GM21381 (cell line): ENCODE data around the gene TRIM56.
"Not testable (repeated sequence)": the region's sequence is repeated elsewhere in the genome, so short reads cannot be mapped to it uniquely, and the experiment has no call there.

ENCODE experiments used
- ATAC-seq: cut with Tn5 transposase; IDR thresholded peaks from one replicate; pipeline ENCODE4 v1.9.1; 2021; ENCODE audit warnings: mild to moderate bottlenecking, moderate library complexity; ENCODE audit not compliant: unreplicated experiment

TRIM56 gene

GRCh38 chr7:101128040-101128834 lies 43.0 kb downstream of the TRIM56 start:
- ATAC-seq: no peak

DNA sequence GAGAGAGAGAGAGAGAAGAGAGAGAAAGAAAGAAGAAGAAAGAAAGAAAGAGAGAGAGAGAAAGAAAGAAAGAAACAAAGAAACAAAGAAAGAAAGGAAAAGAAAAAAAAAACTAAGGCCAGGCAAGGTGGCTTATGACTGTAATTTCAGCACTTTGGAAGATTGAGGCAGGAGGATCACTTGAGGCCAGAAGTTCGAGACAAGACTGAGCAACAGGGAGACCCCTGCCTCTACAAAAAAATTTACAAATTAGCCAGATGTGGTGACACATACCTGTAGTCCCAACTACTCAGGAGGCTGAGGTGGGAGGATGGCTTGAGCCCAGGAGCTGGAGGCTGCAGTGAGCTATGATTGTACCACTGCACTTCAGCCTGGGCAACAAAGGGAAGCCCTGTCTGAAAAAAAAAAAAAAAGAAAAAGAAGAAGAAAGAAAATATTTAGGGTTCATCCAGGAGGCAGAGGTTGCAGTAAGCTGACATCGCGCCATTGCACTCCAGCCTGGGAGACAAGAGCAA lies 44.4 kb downstream of the TRIM56 start:
- ATAC-seq: no peak

- ATAC-seq: not testable (repeated sequence)
These were observed 47.6 kb downstream of the TRIM56 start for GRCh38 chr7:101132626-101133600.

GRCh38 chr7:101133621-101134398 lies 48.5 kb downstream of the TRIM56 start:
- no peak for ATAC-seq

GRCh38 chr7:101134399-101134980 lies 49.2 kb downstream of the TRIM56 start:
- no peak for ATAC-seq

DNA sequence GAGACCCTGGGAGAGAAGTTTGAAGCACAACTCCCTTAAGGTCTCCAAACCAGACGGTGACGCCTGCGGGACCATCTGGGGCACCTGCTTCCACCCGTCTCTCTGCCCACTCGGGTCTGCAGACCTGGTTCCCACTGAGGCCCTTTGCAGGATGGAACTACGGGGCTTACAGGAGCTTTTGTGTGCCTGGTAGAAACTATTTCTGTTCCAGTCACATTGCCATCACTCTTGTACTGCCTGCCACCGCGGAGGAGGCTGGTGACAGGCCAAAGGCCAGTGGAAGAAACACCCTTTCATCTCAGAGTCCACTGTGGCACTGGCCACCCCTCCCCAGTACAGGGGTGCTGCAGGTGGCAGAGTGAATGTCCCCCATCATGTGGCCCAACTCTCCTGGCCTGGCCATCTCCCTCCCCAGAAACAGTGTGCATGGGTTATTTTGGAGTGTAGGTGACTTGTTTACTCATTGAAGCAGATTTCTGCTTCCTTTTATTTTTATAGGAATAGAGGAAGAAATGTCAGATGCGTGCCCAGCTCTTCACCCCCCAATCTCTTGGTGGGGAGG lies 52.5 kb downstream of the TRIM56 start:
- no peak for ATAC-seq

DNA sequence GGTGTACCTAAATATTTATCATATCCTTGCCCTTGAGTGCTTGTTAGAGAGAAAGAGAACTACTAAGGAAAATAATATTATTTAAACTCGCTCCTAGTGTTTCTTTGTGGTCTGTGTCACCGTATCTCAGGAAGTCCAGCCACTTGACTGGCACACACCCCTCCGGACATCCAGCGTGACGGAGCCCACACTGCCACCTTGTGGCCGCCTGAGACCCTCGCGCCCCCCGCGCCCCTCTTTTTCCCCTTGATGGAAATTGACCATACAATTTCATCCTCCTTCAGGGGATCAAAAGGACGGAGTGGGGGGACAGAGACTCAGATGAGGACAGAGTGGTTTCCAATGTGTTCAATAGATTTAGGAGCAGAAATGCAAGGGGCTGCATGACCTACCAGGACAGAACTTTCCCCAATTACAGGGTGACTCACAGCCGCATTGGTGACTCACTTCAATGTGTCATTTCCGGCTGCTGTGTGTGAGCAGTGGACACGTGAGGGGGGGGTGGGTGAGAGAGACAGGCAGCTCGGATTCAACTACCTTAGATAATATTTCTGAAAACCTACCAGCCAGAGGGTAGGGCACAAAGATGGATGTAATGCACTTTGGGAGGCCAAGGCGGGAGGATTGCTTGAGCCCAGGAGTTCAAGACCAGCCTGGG lies 53.1 kb downstream of the TRIM56 start:
- ATAC-seq: no peak

- ATAC-seq: no peak
These were observed 55.0 kb downstream of the TRIM56 start for GRCh38 chr7:101140339-101140699.

GRCh38 chr7:101140746-101141382 lies 55.6 kb downstream of the TRIM56 start:
- ATAC-seq: no peak
